Erythroblast (primary cell): ENCODE data around the gene LIMCH1.

ENCODE experiments used
- GATA1 ChIP-seq: IDR thresholded peaks from 2 replicates; pipeline ENCODE4 v1.6.1; 2011; ENCODE audit warnings: low read depth, mild to moderate bottlenecking, control low read depth, low read length, moderate library complexity
- POLR2A ChIP-seq: IDR thresholded peaks from 2 replicates; pipeline ENCODE4 v1.6.1; 2011; ENCODE audit warnings: mild to moderate bottlenecking, low read length

DNA sequence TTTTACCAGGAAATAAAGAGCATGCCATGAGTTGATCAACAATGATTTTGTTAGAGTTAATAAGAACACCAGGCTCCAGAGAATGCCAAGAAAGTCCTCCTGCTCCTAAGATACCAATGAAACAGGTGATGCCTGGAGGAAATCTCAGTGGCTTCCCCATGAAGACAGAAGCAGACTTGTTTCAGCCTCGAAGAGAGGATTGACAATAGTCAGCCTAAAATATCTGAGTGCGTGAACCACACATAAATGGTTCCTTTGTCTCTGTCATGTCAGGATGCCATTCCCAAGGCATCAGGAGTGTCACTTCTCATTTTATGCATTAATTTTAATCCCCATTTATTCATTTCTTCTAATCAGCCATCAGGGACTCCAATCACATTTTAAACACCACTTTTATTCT, 141.0 kb downstream of the LIMCH1 start:
- TF ChIP-seq POLR2A (no peak), GATA1 (no peak)
